ENCODE data around the gene ZNF417. TPM values are rescaled to one million over a fixed set of nuclear protein-coding genes. Genes with fewer than 3 reads are reported as not detected.

The ZNF417 gene
- total RNA-seq, 2 donors from 2014 or later: 16.5 to 17.0 TPM

- H3K4me1 ChIP-seq (replicated peaks): no peaks in the 10 kb centered on the region
- H3K27ac ChIP-seq: no peak overlapping the region
- no peaks in the 10 kb centered on the region for H3K36me3 ChIP-seq
- H3K4me3 ChIP-seq: no peak overlapping the region
- no peaks in the 10 kb centered on the region for H3K27me3 ChIP-seq (replicated peaks; ENCODE audit: insufficient read depth)
- H3K9me3 ChIP-seq: no peaks in the 10 kb centered on the region
- TF ChIP-seq POLR2AphosphoS5 (IDR thresholded peaks at IDR 0.05): no peak
- TF ChIP-seq POLR2A (IDR thresholded peaks at IDR 0.05): no peak
- 89% methylated on average over 24 of the region's 24 CpGs for WGBS
- no peak for DNase-seq (ENCODE audit: low spot score)
- intact Hi-C loops (cut with DNase I): no loop called here
These were observed 32.9 kb upstream of the ZNF417 start for GRCh38 chr19:57949296-57949695.

GRCh38 chr19:57947419-57948134 is 31.2 kb upstream of the ZNF417 start, which contains the start of gene ZNF256:
Gene ZNF256, minus strand, starts transcription at chr19:57947706. Its CDS starts 232 bp downstream, at chr19:57947474.
- DNase-seq (ENCODE audit: low spot score): peak; percentile 92
- TF ChIP-seq POLR2AphosphoS5 (IDR thresholded peaks at IDR 0.05): peak; percentile 95
- peak; percentile 44 to 82 (median 78) for TF ChIP-seq CTCF (IDR thresholded peaks at IDR 0.05)
- TF ChIP-seq POLR2A (IDR thresholded peaks at IDR 0.05): no peak
- 7% methylated on average over 54 of the region's 54 CpGs for WGBS
- H3K9me3 ChIP-seq: no peaks in the 10 kb centered on the region
- peaks cover 2 to 5% of the 10 kb centered on the region in 2 donors for H3K36me3 ChIP-seq
- H3K4me3 ChIP-seq: peak within 1 kb of the TSS; percentile 81 to 89
- no peaks in the 10 kb centered on the region for H3K4me1 ChIP-seq (replicated peaks)
- peak within 1 kb of the TSS; percentile 66 to 77 for H3K27ac ChIP-seq
- intact Hi-C loops (cut with DNase I): no loop called here
- no peaks in the 10 kb centered on the region for H3K27me3 ChIP-seq (replicated peaks; ENCODE audit: insufficient read depth)

GRCh38 chr19:57947088-57947418 is 30.7 kb upstream of the ZNF417 start:
- Histone ChIP-seq H3K4me3 (peak overlapping the region; percentile 81 to 89), H3K4me1 (replicated peaks) (no peaks in the 10 kb centered on the region), H3K27ac (peak overlapping the region; percentile 66 to 77), H3K27me3 (replicated peaks; ENCODE audit: insufficient read depth) (no peaks in the 10 kb centered on the region), H3K9me3 (no peaks in the 10 kb centered on the region), H3K36me3 (peaks cover 7 to 10% of the 10 kb centered on the region in 2 donors)
- DNase-seq (ENCODE audit: low spot score): no peak
- TF ChIP-seq CTCF (IDR thresholded peaks at IDR 0.05) (no peak), POLR2AphosphoS5 (IDR thresholded peaks at IDR 0.05) (no peak), POLR2A (IDR thresholded peaks at IDR 0.05) (no peak)
- intact Hi-C loops (cut with DNase I): no loop called here
- under 1% methylated on average over 18 of the region's 18 CpGs for WGBS

- Histone ChIP-seq H3K9me3 (no peaks in the 10 kb centered on the region), H3K36me3 (peaks cover 7 to 18% of the 10 kb centered on the region in 2 donors), H3K27me3 (replicated peaks; ENCODE audit: insufficient read depth) (no peaks in the 10 kb centered on the region), H3K27ac (no peak overlapping the region), H3K4me3 (peak overlapping the region; percentile 81 to 89), H3K4me1 (replicated peaks) (no peaks in the 10 kb centered on the region)
- no peak for DNase-seq (ENCODE audit: low spot score)
- no peak for TF ChIP-seq CTCF (IDR thresholded peaks at IDR 0.05)
- no peak for TF ChIP-seq POLR2AphosphoS5 (IDR thresholded peaks at IDR 0.05)
- TF ChIP-seq POLR2A (IDR thresholded peaks at IDR 0.05): no peak
- intact Hi-C loops (cut with DNase I): no loop called here
- 59% methylated on average over 2 of the region's 2 CpGs for WGBS
These were observed 29.9 kb upstream of the ZNF417 start for GRCh38 chr19:57946316-57946715.

- WGBS: 96% methylated on average over 3 of the region's 3 CpGs
- TF ChIP-seq CTCF (IDR thresholded peaks at IDR 0.05): no peak
- no peak for TF ChIP-seq POLR2A (IDR thresholded peaks at IDR 0.05)
- TF ChIP-seq POLR2AphosphoS5 (IDR thresholded peaks at IDR 0.05): no peak
- Histone ChIP-seq H3K36me3 (peaks cover 7 to 29% of the 10 kb centered on the region in 2 donors), H3K9me3 (no peaks in the 10 kb centered on the region), H3K27me3 (replicated peaks; ENCODE audit: insufficient read depth) (no peaks in the 10 kb centered on the region), H3K27ac (no peak overlapping the region), H3K4me3 (no peak overlapping the region), H3K4me1 (replicated peaks) (no peaks in the 10 kb centered on the region)
- no peak for DNase-seq (ENCODE audit: low spot score)
- intact Hi-C loops (cut with DNase I): no loop called here
These were observed 25.2 kb upstream of the ZNF417 start for GRCh38 chr19:57941593-57941992.

Data from prostate gland (tissue), 2 donors.